ENCODE data around the gene MAD1L1.
"Not testable (repeated sequence)": the region's sequence is repeated elsewhere in the genome, so short reads cannot be mapped to it uniquely, and the experiment has no call there.

Gene MAD1L1

GRCh38 chr7:1865571-1866255 lies 367.0 kb downstream of the MAD1L1 start:
- DNase-seq = no peak

GRCh38 chr7:1865000-1865555 lies 367.7 kb downstream of the MAD1L1 start:
- no peak for DNase-seq

- DNase-seq = no peak
Observed at GRCh38 chr7:1864161-1864940, 368.4 kb downstream of the MAD1L1 start.

- no peak for DNase-seq
Observed at GRCh38 chr7:1863091-1863900, 369.4 kb downstream of the MAD1L1 start.

GRCh38 chr7:1862560-1862959 lies 370.2 kb downstream of the MAD1L1 start:
- DNase-seq = no peak

- no peak for DNase-seq
Observed at GRCh38 chr7:1861799-1862458, 370.8 kb downstream of the MAD1L1 start.

GRCh38 chr7:1860881-1861798 lies 371.6 kb downstream of the MAD1L1 start:
- DNase-seq = not testable (repeated sequence)

- no peak for DNase-seq
Observed at GRCh38 chr7:1859266-1860035, 373.3 kb downstream of the MAD1L1 start.

GRCh38 chr7:1858435-1859265 lies 374.1 kb downstream of the MAD1L1 start:
- DNase-seq = no peak

- no peak for DNase-seq
Observed at GRCh38 chr7:1857487-1858421, 375.0 kb downstream of the MAD1L1 start.

GRCh38 chr7:1856888-1857441 lies 375.8 kb downstream of the MAD1L1 start:
- DNase-seq = no peak

- no peak for DNase-seq
Observed at GRCh38 chr7:1856161-1856887, 376.4 kb downstream of the MAD1L1 start.

- no peak for DNase-seq
Observed at GRCh38 chr7:1855725-1856160, 377.0 kb downstream of the MAD1L1 start.

GRCh38 chr7:1854866-1855724 lies 377.6 kb downstream of the MAD1L1 start:
- DNase-seq = no peak

- DNase-seq = no peak
Observed at GRCh38 chr7:1853986-1854865, 378.5 kb downstream of the MAD1L1 start.

Measured in fibroblast of skin of right biceps (primary cell).